ENCODE data around the gene CARF. TPM values are rescaled to one million over a fixed set of nuclear protein-coding genes. Genes with fewer than 3 reads are reported as not detected.

The CARF gene
- polyA plus RNA-seq, 1 of the 3 experiments (the other 2 are of a cell fraction) = 4.6 TPM

DNA sequence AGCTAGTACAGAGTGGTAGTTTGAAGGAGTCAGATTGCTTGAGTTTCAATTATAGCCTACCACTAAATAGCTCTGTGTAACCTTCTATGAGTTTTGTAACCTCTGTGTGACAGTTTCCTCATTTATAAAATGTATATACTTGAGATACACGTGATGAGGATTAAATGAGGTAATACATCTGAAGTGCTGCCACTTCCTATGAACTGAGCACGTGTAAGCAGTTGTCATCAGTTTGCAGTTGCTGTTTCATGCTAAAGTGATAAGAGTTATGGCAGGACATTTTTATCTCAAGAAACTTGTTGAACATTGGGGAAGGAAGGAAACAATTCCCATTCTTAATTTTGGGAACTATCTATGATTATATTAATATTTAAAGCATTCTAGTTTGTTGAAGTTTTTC is 38.5 kb downstream of the CARF start:
- Histone ChIP-seq H2AFZ (ENCODE audit: low read depth) (no peak overlapping the region), H3K27me3 (ENCODE audit: insufficient read depth) (no peaks in the 10 kb centered on the region), H3K36me3 (replicated peaks in 1 of 2; ENCODE audit: control insufficient read depth in 1 of 2, insufficient read depth in 2 of 2, low read length in 1 of 2) (peaks cover 4 to 15% of the 10 kb centered on the region in 2 experiments), H3K9me3 (no peaks in the 10 kb centered on the region; the same call in 1 of the 2 replicates), H4K20me1 (ENCODE audit: insufficient read depth) (no peaks in the 10 kb centered on the region), H3F3A (replicated peaks; ENCODE audit: insufficient read depth) (peaks cover 2% of the 10 kb centered on the region), H3K27ac (ENCODE audit: low read depth in 2 of 2, low read length in 1 of 2) (no peak overlapping the region), H3K9ac (no peak overlapping the region), H3K79me2 (ENCODE audit: insufficient read depth) (no peaks in the 10 kb centered on the region), H3K4me1 (ENCODE audit: control insufficient read depth in 1 of 2, insufficient read depth in 2 of 2, low read depth in 1 of 2, low read length in 1 of 2) (no peaks in the 10 kb centered on the region), H3K9me2 (no peaks in the 10 kb centered on the region), H3K4me3 (ENCODE audit: low read depth in 2 of 2, low read length in 1 of 2) (no peak overlapping the region), H3K4me2 (no peak overlapping the region)
- DNase-seq = no peak
- 78% methylated on average over 2 of the region's 2 CpGs for WGBS (ENCODE audit: low lambda C conversion rate)
- ChIA-PET CTCF (no interaction called here), POLR2A (no interaction called here)
- TF ChIP-seq, protein P1, sequence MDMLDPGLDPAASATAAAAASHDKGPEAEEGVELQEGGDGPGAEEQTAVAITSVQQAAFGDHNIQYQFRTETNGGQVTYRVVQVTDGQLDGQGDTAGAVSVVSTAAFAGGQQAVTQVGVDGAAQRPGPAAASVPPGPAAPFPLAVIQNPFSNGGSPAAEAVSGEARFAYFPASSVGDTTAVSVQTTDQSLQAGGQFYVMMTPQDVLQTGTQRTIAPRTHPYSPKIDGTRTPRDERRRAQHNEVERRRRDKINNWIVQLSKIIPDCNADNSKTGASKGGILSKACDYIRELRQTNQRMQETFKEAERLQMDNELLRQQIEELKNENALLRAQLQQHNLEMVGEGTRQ (IDR thresholded peaks at IDR 0.05; ENCODE audit: borderline replicate concordance, low read depth, low read length) = no peak
- TF ChIP-seq RCOR1 (IDR thresholded peaks at IDR 0.05; ENCODE audit: low read length) = no peak
- no peak for TF ChIP-seq SIN3A (IDR thresholded peaks at IDR 0.05; ENCODE audit: borderline replicate concordance, low read depth, low read length)
- no peak for TF ChIP-seq FOXJ3 (CRISPR knock-in tag; IDR thresholded peaks at IDR 0.05)
- no peak for TF ChIP-seq ELF1 (IDR thresholded peaks at IDR 0.05)
- no peak for TF ChIP-seq NRF1 (IDR thresholded peaks at IDR 0.05; ENCODE audit: low read depth, low read length)
- TF ChIP-seq, protein P2, sequence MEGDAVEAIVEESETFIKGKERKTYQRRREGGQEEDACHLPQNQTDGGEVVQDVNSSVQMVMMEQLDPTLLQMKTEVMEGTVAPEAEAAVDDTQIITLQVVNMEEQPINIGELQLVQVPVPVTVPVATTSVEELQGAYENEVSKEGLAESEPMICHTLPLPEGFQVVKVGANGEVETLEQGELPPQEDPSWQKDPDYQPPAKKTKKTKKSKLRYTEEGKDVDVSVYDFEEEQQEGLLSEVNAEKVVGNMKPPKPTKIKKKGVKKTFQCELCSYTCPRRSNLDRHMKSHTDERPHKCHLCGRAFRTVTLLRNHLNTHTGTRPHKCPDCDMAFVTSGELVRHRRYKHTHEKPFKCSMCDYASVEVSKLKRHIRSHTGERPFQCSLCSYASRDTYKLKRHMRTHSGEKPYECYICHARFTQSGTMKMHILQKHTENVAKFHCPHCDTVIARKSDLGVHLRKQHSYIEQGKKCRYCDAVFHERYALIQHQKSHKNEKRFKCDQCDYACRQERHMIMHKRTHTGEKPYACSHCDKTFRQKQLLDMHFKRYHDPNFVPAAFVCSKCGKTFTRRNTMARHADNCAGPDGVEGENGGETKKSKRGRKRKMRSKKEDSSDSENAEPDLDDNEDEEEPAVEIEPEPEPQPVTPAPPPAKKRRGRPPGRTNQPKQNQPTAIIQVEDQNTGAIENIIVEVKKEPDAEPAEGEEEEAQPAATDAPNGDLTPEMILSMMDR (IDR thresholded peaks at IDR 0.05) = no peak
- TF ChIP-seq TCF12 (IDR thresholded peaks at IDR 0.05) = no peak
- TF ChIP-seq POLR2AphosphoS5 (IDR thresholded peaks at IDR 0.05; ENCODE audit: low read depth, low read length) = no peak
- no peak for TF ChIP-seq SMC3 (IDR thresholded peaks at IDR 0.05; ENCODE audit: low read depth, low read length)
- no peak for TF ChIP-seq TAF1 (IDR thresholded peaks at IDR 0.05; ENCODE audit: borderline replicate concordance, low read depth, low read length)
- no peak for TF ChIP-seq GABPA (IDR thresholded peaks at IDR 0.05; ENCODE audit: low read depth)
- TF ChIP-seq RXRA (IDR thresholded peaks at IDR 0.05; ENCODE audit: borderline replicate concordance, low read depth) = no peak
- TF ChIP-seq NFIC (IDR thresholded peaks at IDR 0.05; ENCODE audit: borderline replicate concordance) = no peak
- TF ChIP-seq, protein P3, sequence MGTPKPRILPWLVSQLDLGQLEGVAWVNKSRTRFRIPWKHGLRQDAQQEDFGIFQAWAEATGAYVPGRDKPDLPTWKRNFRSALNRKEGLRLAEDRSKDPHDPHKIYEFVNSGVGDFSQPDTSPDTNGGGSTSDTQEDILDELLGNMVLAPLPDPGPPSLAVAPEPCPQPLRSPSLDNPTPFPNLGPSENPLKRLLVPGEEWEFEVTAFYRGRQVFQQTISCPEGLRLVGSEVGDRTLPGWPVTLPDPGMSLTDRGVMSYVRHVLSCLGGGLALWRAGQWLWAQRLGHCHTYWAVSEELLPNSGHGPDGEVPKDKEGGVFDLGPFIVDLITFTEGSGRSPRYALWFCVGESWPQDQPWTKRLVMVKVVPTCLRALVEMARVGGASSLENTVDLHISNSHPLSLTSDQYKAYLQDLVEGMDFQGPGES (IDR thresholded peaks at IDR 0.05; ENCODE audit: low read depth, low read length) = no peak
- no peak for TF ChIP-seq EP300 (IDR thresholded peaks at IDR 0.05; ENCODE audit: borderline replicate concordance in 1 of 2, low read depth in 1 of 2, low read length in 1 of 2)
- TF ChIP-seq, protein P4, sequence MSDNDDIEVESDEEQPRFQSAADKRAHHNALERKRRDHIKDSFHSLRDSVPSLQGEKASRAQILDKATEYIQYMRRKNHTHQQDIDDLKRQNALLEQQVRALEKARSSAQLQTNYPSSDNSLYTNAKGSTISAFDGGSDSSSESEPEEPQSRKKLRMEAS (IDR thresholded peaks at IDR 0.05; ENCODE audit: low read depth) = no peak
- TF ChIP-seq MEF2A (IDR thresholded peaks at IDR 0.05; ENCODE audit: borderline replicate concordance, low read depth) = no peak

All from SK-N-SH (cell line).